Endothelial cell of umbilical vein (primary cell): ENCODE data around the gene AGBL4.

Source experiments
- EZH2 ChIP-seq: IDR thresholded peaks from 2 replicates; pipeline ENCODE4 v1.6.1; 2012; ENCODE audit warnings: borderline replicate concordance, low read depth, mild to moderate bottlenecking, moderate library complexity, low read length, inconsistent platforms; ENCODE audit not compliant: severe bottlenecking
- MYC ChIP-seq: IDR thresholded peaks from one replicate; pipeline ENCODE4 v1.6.1; 2011; ENCODE audit warnings: mild to moderate bottlenecking, low read depth, low read length
- POLR2A ChIP-seq: IDR thresholded peaks from 2 replicates; pipeline ENCODE4 v1.6.1; 2012; ENCODE audit warnings: low read depth, mild to moderate bottlenecking, control low read depth, low read length
- POLR2AphosphoS5 ChIP-seq: IDR thresholded peaks from 2 replicates; pipeline ENCODE4 v1.6.1; 2012; ENCODE audit warnings: low read depth, mild to moderate bottlenecking, control low read depth, low read length, moderate library complexity; ENCODE audit not compliant: insufficient read depth
- TF ChIP-seq, protein P1 (sequence below), 2 donors: IDR thresholded peaks; 1 replicate in 1 of 2; 2 replicates in 1 of 2; pipeline ENCODE4 v1.5.1; 2011; ENCODE audit warnings: low read length in 2 of 2, mild to moderate bottlenecking in 2 of 2, moderate library complexity in 2 of 2, control low read depth in 1 of 2, inconsistent platforms in 1 of 2, low read depth in 1 of 2; ENCODE audit not compliant: insufficient read depth in 1 of 2; ENCODE audit errors: extremely low read depth in 1 of 2
- TF ChIP-seq, protein P2 (sequence below): IDR thresholded peaks from 2 replicates; pipeline ENCODE4 v1.6.1; 2011; ENCODE audit not compliant: insufficient read depth, insufficient read length

DNA sequence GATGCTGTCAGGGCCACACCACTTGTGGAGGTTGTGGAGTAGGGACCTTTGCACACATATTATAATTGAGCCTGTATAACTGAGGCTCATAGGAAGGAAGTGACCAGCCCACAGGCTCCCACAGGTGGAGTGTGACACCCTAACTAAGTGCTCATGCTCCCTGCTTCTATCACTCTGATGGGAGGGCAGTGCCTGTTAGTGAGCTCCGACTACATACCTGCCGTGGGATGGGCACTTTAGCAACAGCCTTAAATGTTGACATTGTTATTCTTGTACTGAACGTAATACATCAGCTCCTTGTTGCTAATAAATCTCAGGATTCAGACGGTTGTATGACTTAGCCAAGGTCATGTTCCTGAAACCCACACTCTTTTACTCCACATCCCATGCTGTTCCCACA is 1305.0 kb downstream of the AGBL4 start:
- no peak for TF ChIP-seq POLR2A
- TF ChIP-seq EZH2, result no peak
- TF ChIP-seq, protein P1, sequence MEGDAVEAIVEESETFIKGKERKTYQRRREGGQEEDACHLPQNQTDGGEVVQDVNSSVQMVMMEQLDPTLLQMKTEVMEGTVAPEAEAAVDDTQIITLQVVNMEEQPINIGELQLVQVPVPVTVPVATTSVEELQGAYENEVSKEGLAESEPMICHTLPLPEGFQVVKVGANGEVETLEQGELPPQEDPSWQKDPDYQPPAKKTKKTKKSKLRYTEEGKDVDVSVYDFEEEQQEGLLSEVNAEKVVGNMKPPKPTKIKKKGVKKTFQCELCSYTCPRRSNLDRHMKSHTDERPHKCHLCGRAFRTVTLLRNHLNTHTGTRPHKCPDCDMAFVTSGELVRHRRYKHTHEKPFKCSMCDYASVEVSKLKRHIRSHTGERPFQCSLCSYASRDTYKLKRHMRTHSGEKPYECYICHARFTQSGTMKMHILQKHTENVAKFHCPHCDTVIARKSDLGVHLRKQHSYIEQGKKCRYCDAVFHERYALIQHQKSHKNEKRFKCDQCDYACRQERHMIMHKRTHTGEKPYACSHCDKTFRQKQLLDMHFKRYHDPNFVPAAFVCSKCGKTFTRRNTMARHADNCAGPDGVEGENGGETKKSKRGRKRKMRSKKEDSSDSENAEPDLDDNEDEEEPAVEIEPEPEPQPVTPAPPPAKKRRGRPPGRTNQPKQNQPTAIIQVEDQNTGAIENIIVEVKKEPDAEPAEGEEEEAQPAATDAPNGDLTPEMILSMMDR (IDR thresholded peaks at IDR 0.05; ENCODE audit: extremely low read depth in 1 of 2, insufficient read depth in 1 of 2, low read depth in 1 of 2, low read length in 2 of 2), result no peak
- no peak for TF ChIP-seq POLR2AphosphoS5
- TF ChIP-seq, protein P2, sequence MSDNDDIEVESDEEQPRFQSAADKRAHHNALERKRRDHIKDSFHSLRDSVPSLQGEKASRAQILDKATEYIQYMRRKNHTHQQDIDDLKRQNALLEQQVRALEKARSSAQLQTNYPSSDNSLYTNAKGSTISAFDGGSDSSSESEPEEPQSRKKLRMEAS, result no peak
- TF ChIP-seq MYC, result no peak
